SU-DHL-6 (cell line): ENCODE measurements around the gene SLC25A43.
A peak's percentile ranks its signal among the peaks of the same experiment; 100 is the strongest.

ENCODE experiments used
- H2AFZ ChIP-seq: fragments of 200-600 bp; sonication (generic); 2 replicates; pipeline ENCODE4 v1.6.1; 2014; ENCODE audit warnings: low read depth, mild to moderate bottlenecking, moderate library complexity, mixed read lengths, antibody characterized with exemption, low read length; ENCODE audit not compliant: severe bottlenecking
- H3F3A ChIP-seq: fragments of 200-600 bp; shearing (Covaris generic); 2 replicates; pipeline ENCODE4 v1.6.0; 2016; ENCODE audit warnings: antibody characterized with exemption, mild to moderate bottlenecking; ENCODE audit not compliant: insufficient read depth
- H3K27ac ChIP-seq: fragments of 200-600 bp; sonication (generic); 2 replicates; pipeline ENCODE4 v1.5.1; 2016; ENCODE audit warnings: low read depth, mild to moderate bottlenecking, low read length, moderate library complexity, mixed read lengths
- H3K27me3 ChIP-seq: fragments of 200-600 bp; sonication (generic), shearing (Covaris generic); 2 replicates; pipeline ENCODE4 v1.6.0; 2014; ENCODE audit warnings: mild to moderate bottlenecking, low read length
- H3K36me3 ChIP-seq: fragments of 200-600 bp; sonication (generic); 2 replicates; pipeline ENCODE4 v1.6.1; 2014; ENCODE audit warnings: mild to moderate bottlenecking, low read length, mixed read lengths
- H3K4me2 ChIP-seq: fragments of 300-600, 200-600 bp; shearing (Covaris generic), sonication (generic); 2 replicates; pipeline ENCODE4 v1.6.0; 2014; ENCODE audit warnings: low read length, low read depth, mild to moderate bottlenecking; ENCODE audit not compliant: poor library complexity, severe bottlenecking
- H3K4me3 ChIP-seq: fragments of 200-600 bp; sonication (generic); 2 replicates; pipeline ENCODE4 v1.5.1; 2014; ENCODE audit warnings: antibody characterized with exemption, low read length, mild to moderate bottlenecking, mixed read lengths; ENCODE audit not compliant: insufficient read depth, poor library complexity, severe bottlenecking
- H3K79me2 ChIP-seq: fragments of 200-600 bp; sonication (generic); 2 replicates; pipeline ENCODE4 v1.6.1; 2014; ENCODE audit warnings: mild to moderate bottlenecking, low read length, moderate library complexity; ENCODE audit not compliant: insufficient read depth
- H3K9ac ChIP-seq: fragments of 200-600 bp; sonication (generic); 2 replicates; pipeline ENCODE4 v1.7.0; 2014; ENCODE audit warnings: mild to moderate bottlenecking, low read length
- H3K9me2 ChIP-seq: fragments of 200-600 bp; sonication (generic); replicated peaks from 2 replicates; pipeline ENCODE4 v1.6.1; 2014; ENCODE audit warnings: low read length; ENCODE audit not compliant: insufficient read depth
- H3K9me3 ChIP-seq: fragments of 200-600 bp; sonication (generic); 2 replicates; pipeline ENCODE4 v1.6.1; 2014; ENCODE audit warnings: low read length, mixed read lengths; ENCODE audit not compliant: insufficient read depth
- H4K20me1 ChIP-seq: fragments of 200-600 bp; sonication (generic); 2 replicates; pipeline ENCODE4 v1.6.1; 2014; ENCODE audit warnings: low read depth, mild to moderate bottlenecking, antibody characterized with exemption, low read length, moderate library complexity, mixed read lengths
- EZH2phosphoT487 ChIP-seq: fragments of 200-600 bp; sonication (generic), shearing (Covaris generic); conservative IDR thresholded peaks from 2 replicates; pipeline ENCODE4 v1.6.1; 2018; ENCODE audit warnings: mild to moderate bottlenecking, antibody characterized with exemption, low read length, moderate library complexity, mixed read lengths
- TF ChIP-seq, protein P1 (sequence below): fragments of 200-600 bp; sonication (generic); IDR thresholded peaks from one replicate; pipeline ENCODE4 v1.5.1; 2017; ENCODE audit warnings: antibody characterized with exemption, mild to moderate bottlenecking, low read length, moderate library complexity; ENCODE audit not compliant: insufficient read depth, poor library complexity, severe bottlenecking

Gene SLC25A43

DNA sequence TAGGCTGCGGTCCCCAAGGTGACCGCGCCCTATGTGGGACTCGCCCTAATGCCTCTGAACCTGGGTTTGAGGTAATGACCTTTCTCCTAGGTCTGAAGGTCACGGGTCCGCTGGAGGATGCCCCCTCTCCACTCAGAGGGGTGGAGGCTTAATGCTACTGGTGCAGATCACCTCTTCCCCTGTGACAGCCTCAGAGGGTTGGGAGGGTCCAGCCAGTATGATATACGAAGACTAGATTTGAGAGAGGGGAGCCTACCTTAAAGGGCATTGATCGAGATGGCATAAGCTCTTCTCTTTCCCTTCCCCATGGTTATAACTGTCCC lies 70.1 kb downstream of the SLC25A43 start:
- H2AFZ ChIP-seq, result no peak overlapping the region
- H3K9me3 ChIP-seq, result no peaks in the 10 kb centered on the region
- no peaks in the 10 kb centered on the region for H3K27me3 ChIP-seq
- peaks cover 10% of the 10 kb centered on the region for H3K79me2 ChIP-seq
- H3F3A ChIP-seq, result peaks cover 32% of the 10 kb centered on the region
- peak overlapping the region; percentile 56 for H3K27ac ChIP-seq
- TF ChIP-seq EZH2phosphoT487, result no peak
- TF ChIP-seq, protein P1, sequence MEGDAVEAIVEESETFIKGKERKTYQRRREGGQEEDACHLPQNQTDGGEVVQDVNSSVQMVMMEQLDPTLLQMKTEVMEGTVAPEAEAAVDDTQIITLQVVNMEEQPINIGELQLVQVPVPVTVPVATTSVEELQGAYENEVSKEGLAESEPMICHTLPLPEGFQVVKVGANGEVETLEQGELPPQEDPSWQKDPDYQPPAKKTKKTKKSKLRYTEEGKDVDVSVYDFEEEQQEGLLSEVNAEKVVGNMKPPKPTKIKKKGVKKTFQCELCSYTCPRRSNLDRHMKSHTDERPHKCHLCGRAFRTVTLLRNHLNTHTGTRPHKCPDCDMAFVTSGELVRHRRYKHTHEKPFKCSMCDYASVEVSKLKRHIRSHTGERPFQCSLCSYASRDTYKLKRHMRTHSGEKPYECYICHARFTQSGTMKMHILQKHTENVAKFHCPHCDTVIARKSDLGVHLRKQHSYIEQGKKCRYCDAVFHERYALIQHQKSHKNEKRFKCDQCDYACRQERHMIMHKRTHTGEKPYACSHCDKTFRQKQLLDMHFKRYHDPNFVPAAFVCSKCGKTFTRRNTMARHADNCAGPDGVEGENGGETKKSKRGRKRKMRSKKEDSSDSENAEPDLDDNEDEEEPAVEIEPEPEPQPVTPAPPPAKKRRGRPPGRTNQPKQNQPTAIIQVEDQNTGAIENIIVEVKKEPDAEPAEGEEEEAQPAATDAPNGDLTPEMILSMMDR, result no peak
- no peaks in the 10 kb centered on the region for H3K9me2 ChIP-seq
- H3K9ac ChIP-seq, result peak overlapping the region; percentile 99
- peaks cover 10% of the 10 kb centered on the region; the same call in 1 of the 2 replicates for H3K36me3 ChIP-seq
- H3K4me3 ChIP-seq, result peak overlapping the region; percentile 59
- H4K20me1 ChIP-seq, result peaks cover 9% of the 10 kb centered on the region; the same call in 1 of the 2 replicates
- peak overlapping the region; percentile 68 for H3K4me2 ChIP-seq

DNA sequence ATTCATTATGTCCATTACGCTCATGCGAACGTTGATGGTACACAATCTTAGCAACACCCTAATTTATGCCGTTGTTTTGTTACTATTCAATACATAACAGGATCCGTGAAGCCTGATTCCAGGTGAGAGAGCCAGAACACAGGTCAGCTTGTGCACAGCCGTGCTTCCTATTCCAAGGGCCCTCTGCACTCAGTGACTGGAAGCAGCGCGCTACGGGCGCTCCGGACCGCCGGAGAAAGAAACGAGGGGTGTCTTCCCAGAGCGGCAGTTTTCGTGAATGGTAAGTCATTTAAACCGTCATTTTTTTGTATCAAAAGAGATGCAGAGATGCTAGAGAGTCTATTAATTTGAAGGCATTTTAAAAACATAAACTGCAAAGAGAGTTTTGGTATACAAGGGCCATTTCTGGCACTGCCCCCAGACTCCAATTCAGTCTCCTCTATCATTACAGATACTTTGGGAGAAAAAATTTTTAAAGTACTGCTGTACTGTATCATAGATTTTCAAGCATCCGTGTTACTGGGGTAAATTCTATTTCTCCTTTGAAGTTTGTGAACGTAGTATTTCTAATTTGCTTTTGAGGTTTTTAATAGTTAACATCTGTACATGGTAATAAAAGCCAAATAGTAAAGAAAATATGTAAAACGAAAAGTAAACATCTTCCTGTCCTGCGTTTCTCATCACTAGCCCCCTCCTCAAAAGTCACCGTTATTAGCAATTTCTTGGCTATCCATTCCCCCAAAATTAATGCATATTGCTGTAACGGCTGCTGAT lies 75.7 kb downstream of the SLC25A43 start:
- H3F3A ChIP-seq, result peaks cover 27% of the 10 kb centered on the region
- peaks cover 5% of the 10 kb centered on the region; the same call in 1 of the 2 replicates for H3K36me3 ChIP-seq
- no peaks in the 10 kb centered on the region for H3K9me3 ChIP-seq
- H3K4me3 ChIP-seq, result no peak overlapping the region
- H3K27ac ChIP-seq, result no peak overlapping the region
- no peak overlapping the region for H2AFZ ChIP-seq
- no peak overlapping the region for H3K9ac ChIP-seq
- no peaks in the 10 kb centered on the region for H3K79me2 ChIP-seq
- H4K20me1 ChIP-seq, result peaks cover 3% of the 10 kb centered on the region; the same call in 1 of the 2 replicates
- H3K27me3 ChIP-seq, result no peaks in the 10 kb centered on the region
- TF ChIP-seq, protein P1, result no peak
- TF ChIP-seq EZH2phosphoT487, result no peak
- H3K4me2 ChIP-seq, result no peak overlapping the region
- no peaks in the 10 kb centered on the region for H3K9me2 ChIP-seq

DNA sequence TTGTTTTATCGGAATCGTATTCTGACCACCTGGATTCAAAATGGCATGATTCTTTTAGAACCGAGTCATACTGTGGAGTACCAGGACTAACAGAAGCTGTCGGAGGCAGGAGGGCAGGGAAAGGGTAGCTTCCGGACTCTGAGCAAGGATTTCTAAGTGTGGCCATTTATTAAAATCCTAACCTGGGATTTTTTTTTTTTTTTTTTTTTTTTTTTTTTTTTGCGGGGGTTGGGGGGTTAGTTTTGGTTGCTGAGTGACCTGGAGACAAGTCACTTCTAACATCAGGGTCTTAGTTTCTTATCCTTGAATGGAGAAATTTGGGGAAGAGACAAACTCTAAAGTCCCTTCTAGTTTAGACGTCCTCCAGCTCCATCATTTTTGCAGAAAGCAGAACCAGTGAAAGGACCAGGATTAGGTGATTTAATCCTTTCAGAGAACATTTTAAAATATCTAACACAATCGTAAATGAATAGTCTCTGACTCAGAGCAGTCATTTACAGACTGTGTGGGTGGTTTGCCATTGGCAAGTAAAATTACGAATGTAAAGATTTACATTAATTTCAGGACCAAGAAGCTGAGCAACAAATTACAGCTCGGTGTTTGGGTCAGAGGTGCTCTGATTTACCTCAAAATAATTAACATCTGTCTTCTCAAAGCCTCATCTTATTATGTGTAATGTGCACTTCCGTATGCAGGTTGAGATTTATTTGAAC lies 76.4 kb downstream of the SLC25A43 start:
- Histone ChIP-seq H3K27me3 (no peaks in the 10 kb centered on the region), H3F3A (peaks cover 23% of the 10 kb centered on the region), H3K36me3 (peaks cover under 1% of the 10 kb centered on the region; the same call in 1 of the 2 replicates), H3K9ac (no peak overlapping the region), H3K4me3 (no peak overlapping the region), H3K9me3 (no peaks in the 10 kb centered on the region), H3K79me2 (no peaks in the 10 kb centered on the region), H2AFZ (no peak overlapping the region), H3K9me2 (no peaks in the 10 kb centered on the region), H3K27ac (no peak overlapping the region), H3K4me2 (no peak overlapping the region), H4K20me1 (no peaks in the 10 kb centered on the region)
- TF ChIP-seq EZH2phosphoT487, result no peak
- TF ChIP-seq, protein P1, result no peak
